HS-5 (cell line): Measurements from ENCODE around the gene FZD2.

Experiments used
- DNase-seq: peaks from one replicate; pipeline ENCODE4 v3.0.0-alpha.2; 2012; ENCODE audit warnings: low read depth

The FZD2 gene

GRCh38 chr17:44607836-44608690 lies 50.8 kb downstream of the FZD2 start:
- no peak for DNase-seq

- DNase-seq: no peak
These were observed 51.6 kb downstream of the FZD2 start for GRCh38 chr17:44608727-44609435.

- DNase-seq: no peak
These were observed 53.0 kb downstream of the FZD2 start for GRCh38 chr17:44610331-44610730.
